ENCODE results near the gene SCO2.

SCO2 gene

GRCh38 chr22:50570861-50571260, 45.5 kb upstream of the SCO2 start:
- no peak overlapping the region for H3K4me3 ChIP-seq (replicated peaks; ENCODE audit: low read depth, low read length)
- no peak for TF ChIP-seq CTCF (IDR thresholded peaks at IDR 0.05; ENCODE audit: insufficient read depth, low read length, poor library complexity, severe bottlenecking)
- H3K27me3 ChIP-seq (replicated peaks; ENCODE audit: control insufficient read depth, insufficient read depth, low read length): no peaks in the 10 kb centered on the region
- H3K36me3 ChIP-seq (ENCODE audit: control insufficient read depth, insufficient read depth, low read length): peaks cover 49% of the 10 kb centered on the region
- DNase-seq (ENCODE audit: extremely low read depth, insufficient read length): no peak

GRCh38 chr22:50569896-50570535, 44.6 kb upstream of the SCO2 start:
- peaks cover 45% of the 10 kb centered on the region for H3K36me3 ChIP-seq (ENCODE audit: control insufficient read depth, insufficient read depth, low read length)
- H3K4me3 ChIP-seq (replicated peaks; ENCODE audit: low read depth, low read length): no peak overlapping the region
- TF ChIP-seq CTCF (IDR thresholded peaks at IDR 0.05; ENCODE audit: insufficient read depth, low read length, poor library complexity, severe bottlenecking): no peak
- DNase-seq (ENCODE audit: extremely low read depth, insufficient read length): no peak
- no peaks in the 10 kb centered on the region for H3K27me3 ChIP-seq (replicated peaks; ENCODE audit: control insufficient read depth, insufficient read depth, low read length)

GRCh38 chr22:50569041-50569459, 43.7 kb upstream of the SCO2 start:
- H3K36me3 ChIP-seq (ENCODE audit: control insufficient read depth, insufficient read depth, low read length): peaks cover 38% of the 10 kb centered on the region

GRCh38 chr22:50568626-50569025, 43.2 kb upstream of the SCO2 start:
- H3K36me3 ChIP-seq (ENCODE audit: control insufficient read depth, insufficient read depth, low read length): peaks cover 37% of the 10 kb centered on the region
- TF ChIP-seq CTCF (IDR thresholded peaks at IDR 0.05; ENCODE audit: insufficient read depth, low read length, poor library complexity, severe bottlenecking): no peak

More at GRCh38 chr22:50569041-50569459, 43.7 kb upstream of the SCO2 start:
- H3K4me3 ChIP-seq (replicated peaks; ENCODE audit: low read depth, low read length): no peak overlapping the region
- no peak for DNase-seq (ENCODE audit: extremely low read depth, insufficient read length)
- H3K27me3 ChIP-seq (replicated peaks; ENCODE audit: control insufficient read depth, insufficient read depth, low read length): no peaks in the 10 kb centered on the region
- no peak for TF ChIP-seq CTCF (IDR thresholded peaks at IDR 0.05; ENCODE audit: insufficient read depth, low read length, poor library complexity, severe bottlenecking)

GRCh38 chr22:50567721-50568252, 42.4 kb upstream of the SCO2 start:
- H3K4me3 ChIP-seq (replicated peaks; ENCODE audit: low read depth, low read length): no peak overlapping the region
- no peak for TF ChIP-seq CTCF (IDR thresholded peaks at IDR 0.05; ENCODE audit: insufficient read depth, low read length, poor library complexity, severe bottlenecking)
- H3K36me3 ChIP-seq (ENCODE audit: control insufficient read depth, insufficient read depth, low read length): peaks cover 34% of the 10 kb centered on the region
- no peak for DNase-seq (ENCODE audit: extremely low read depth, insufficient read length)
- H3K27me3 ChIP-seq (replicated peaks; ENCODE audit: control insufficient read depth, insufficient read depth, low read length): no peaks in the 10 kb centered on the region

More at GRCh38 chr22:50568626-50569025, 43.2 kb upstream of the SCO2 start:
- Histone ChIP-seq H3K27me3 (replicated peaks; ENCODE audit: control insufficient read depth, insufficient read depth, low read length) (no peaks in the 10 kb centered on the region), H3K4me3 (replicated peaks; ENCODE audit: low read depth, low read length) (no peak overlapping the region)
- no peak for DNase-seq (ENCODE audit: extremely low read depth, insufficient read length)

Data from GM06990 (cell line).